Neural cell (in vitro differentiated cells): Measurements from ENCODE around the gene TGFA. TPM values are rescaled to one million over a fixed set of nuclear protein-coding genes. Genes with fewer than 3 reads are reported as not detected.

Experiments used
- H2AFZ ChIP-seq: fragments of 200-600, 300-800 bp; sonication (generic), shearing (Covaris generic); 2 replicates; pipeline ENCODE4 v1.6.0; 2014; ENCODE audit warnings: low read depth, mild to moderate bottlenecking, antibody characterized with exemption, low read length, moderate library complexity
- H3F3A ChIP-seq: fragments of 200-600 bp; shearing (Covaris generic); 2 replicates; pipeline ENCODE4 v1.6.1; 2016; ENCODE audit warnings: mild to moderate bottlenecking, moderate library complexity, mixed read lengths, antibody characterized with exemption, low read length; ENCODE audit not compliant: insufficient read depth, poor library complexity, severe bottlenecking
- H3K27ac ChIP-seq: fragments of 200-600, 300-800 bp; sonication (generic), shearing (Covaris generic); 2 replicates; pipeline ENCODE4 v1.5.1; 2014; ENCODE audit warnings: mild to moderate bottlenecking, low read length, moderate library complexity
- H3K27me3 ChIP-seq: fragments of 300-800, 200-600 bp; sonication (generic), shearing (Covaris generic); 2 replicates; pipeline ENCODE4 v1.6.0; 2014; ENCODE audit warnings: mild to moderate bottlenecking, low read depth, low read length, moderate library complexity; ENCODE audit not compliant: insufficient read depth
- H3K36me3 ChIP-seq: fragments of 300-800, 200-600 bp; sonication (generic), shearing (Covaris generic); 2 replicates; pipeline ENCODE4 v1.5.1; 2014; ENCODE audit warnings: mild to moderate bottlenecking, antibody characterized with exemption, low read length, moderate library complexity; ENCODE audit not compliant: insufficient read depth
- H3K4me2 ChIP-seq: fragments of 300-800, 200-600 bp; sonication (generic), shearing (Covaris generic); 2 replicates; pipeline ENCODE4 v1.6.0; 2014; ENCODE audit warnings: mild to moderate bottlenecking, low read length
- H3K4me3 ChIP-seq: fragments of 300-800, 200-600 bp; sonication (generic), shearing (Covaris generic); 2 replicates; pipeline ENCODE4 v1.5.1; 2014; ENCODE audit warnings: mild to moderate bottlenecking, low read length, moderate library complexity
- H3K79me2 ChIP-seq: fragments of 200-600 bp; shearing (Covaris generic); replicated peaks from 2 replicates; pipeline ENCODE4 v1.6.0; 2014; ENCODE audit warnings: mild to moderate bottlenecking, low read length, moderate library complexity; ENCODE audit not compliant: insufficient read depth
- H3K9ac ChIP-seq: fragments of 300-800, 200-600 bp; sonication (generic), shearing (Covaris generic); 2 replicates; pipeline ENCODE4 v1.6.1; 2016; ENCODE audit warnings: mild to moderate bottlenecking, low read length, mixed read lengths
- H3K9me2 ChIP-seq: fragments of 200-600 bp; shearing (Covaris generic); 2 replicates; pipeline ENCODE4 v1.6.1; 2016; ENCODE audit warnings: mild to moderate bottlenecking, low read length, mixed read lengths; ENCODE audit not compliant: insufficient read depth
- H3K9me3 ChIP-seq: fragments of 200-600, 300-800 bp; sonication (generic), shearing (Covaris generic); 2 replicates; pipeline ENCODE4 v1.6.1; 2016; ENCODE audit warnings: mild to moderate bottlenecking, mixed run types, low read length, moderate library complexity, mixed read lengths
- H4K20me1 ChIP-seq: fragments of 200-600 bp; shearing (Covaris generic); 2 replicates; pipeline ENCODE4 v1.6.1; 2016; ENCODE audit warnings: mild to moderate bottlenecking, mixed run types; ENCODE audit not compliant: insufficient read depth
- EP300 ChIP-seq: fragments of 450-650 bp; conservative IDR thresholded peaks from 2 replicates; pipeline ENCODE4 v1.6.1; 2014; ENCODE audit warnings: antibody characterized with exemption, mild to moderate bottlenecking, moderate library complexity; ENCODE audit not compliant: poor library complexity, severe bottlenecking
- EZH2 ChIP-seq: fragments of 200-600, 300-800 bp; shearing (Covaris generic), sonication (generic); IDR thresholded peaks from 2 replicates; pipeline ENCODE4 v1.6.1; 2014; ENCODE audit warnings: antibody characterized with exemption, low read length, borderline replicate concordance, mild to moderate bottlenecking; ENCODE audit not compliant: insufficient read depth, poor library complexity, severe bottlenecking
- MXI1 ChIP-seq: fragments of 450-650 bp; conservative IDR thresholded peaks from 2 replicates; pipeline ENCODE4 v1.6.1; 2014; ENCODE audit warnings: antibody characterized with exemption, mild to moderate bottlenecking; ENCODE audit not compliant: poor library complexity, severe bottlenecking
- POLR2AphosphoS5 ChIP-seq: IDR thresholded peaks from 2 replicates; pipeline ENCODE4 v1.6.1; 2012
- RAD21 ChIP-seq: fragments of 450-650 bp; conservative IDR thresholded peaks from 2 replicates; pipeline ENCODE4 v1.6.1; 2014; ENCODE audit warnings: antibody characterized with exemption, mild to moderate bottlenecking, moderate library complexity
- SMC3 ChIP-seq: fragments of 450-650 bp; conservative IDR thresholded peaks from 2 replicates; pipeline ENCODE4 v1.6.1; 2014; ENCODE audit warnings: antibody characterized with exemption, mild to moderate bottlenecking, moderate library complexity; ENCODE audit not compliant: poor library complexity
- TAF1 ChIP-seq: IDR thresholded peaks from 2 replicates; pipeline ENCODE4 v1.6.1; 2012; ENCODE audit warnings: low read depth
- polyA plus RNA-seq: library from polyadenylated mRNA; depleted of rRNA; stranded (reverse); fragments of >200 nt; gene quantifications from 2 replicates; pipeline ENCODE4 v1.2.3, GENCODE V29; 2014
- TF ChIP-seq, protein P1 (sequence below): fragments of 450-650 bp; IDR thresholded peaks from 2 replicates; pipeline ENCODE4 v1.5.1; 2014; ENCODE audit warnings: antibody characterized with exemption, mild to moderate bottlenecking, moderate library complexity; ENCODE audit not compliant: poor library complexity, severe bottlenecking
- TF ChIP-seq, protein P2 (sequence below): IDR thresholded peaks from 2 replicates; pipeline ENCODE4 v1.6.1; 2012; ENCODE audit warnings: borderline replicate concordance

The TGFA gene
- polyA plus RNA-seq, 1 donor from 2014 or later = 0.85 TPM

DNA sequence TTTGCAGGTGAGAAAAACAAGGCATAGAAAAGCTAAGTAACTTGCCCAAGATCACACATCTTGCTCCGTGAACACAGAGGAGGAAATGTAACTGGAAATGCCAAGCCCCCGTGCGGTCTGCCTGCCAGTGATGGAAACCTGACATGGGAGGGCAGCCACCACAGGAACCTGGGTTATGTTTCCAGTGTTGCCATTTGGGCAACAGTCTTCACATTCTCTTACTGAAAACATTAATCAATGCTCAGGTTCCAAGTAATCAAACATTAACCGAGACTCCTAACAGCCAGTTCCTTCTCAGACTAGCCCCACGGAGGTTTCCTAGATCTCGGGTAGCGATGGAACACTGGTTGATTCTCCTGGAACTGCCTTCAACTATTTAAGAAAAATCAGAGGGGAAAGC, 2.5 kb downstream of the TGFA start:
- Histone ChIP-seq H3K9me3 (no peaks in the 10 kb centered on the region), H2AFZ (no peak overlapping the region), H4K20me1 (no peaks in the 10 kb centered on the region), H3K79me2 (no peaks in the 10 kb centered on the region), H3F3A (no peaks in the 10 kb centered on the region), H3K36me3 (no peaks in the 10 kb centered on the region), H3K9me2 (no peaks in the 10 kb centered on the region), H3K27ac (no peak overlapping the region), H3K27me3 (peaks cover 58% of the 10 kb centered on the region), H3K9ac (no peak overlapping the region), H3K4me3 (no peak overlapping the region), H3K4me2 (no peak overlapping the region)
- TF ChIP-seq EZH2 = no peak

DNA sequence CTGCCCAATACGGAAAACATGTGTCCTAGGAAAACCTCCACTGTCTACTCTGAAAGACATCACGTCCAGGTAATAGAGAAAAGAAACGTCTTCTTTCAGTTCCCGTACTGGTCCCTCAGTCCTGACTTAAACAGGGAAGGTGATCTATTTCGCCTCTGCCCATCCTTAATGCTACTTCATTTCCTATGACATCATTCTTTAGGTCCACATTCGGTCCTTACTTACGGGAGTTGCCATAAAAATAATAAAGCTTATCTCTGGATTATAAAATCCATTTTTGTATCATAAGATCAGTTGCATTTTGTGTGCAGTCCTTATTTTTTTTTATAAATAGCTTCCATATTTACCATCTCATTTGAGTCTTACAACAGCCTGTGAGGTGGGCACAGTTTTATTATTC, 3.7 kb downstream of the TGFA start:
- no peak for TF ChIP-seq MXI1
- TF ChIP-seq POLR2AphosphoS5 = no peak
- TF ChIP-seq SMC3 = no peak
- TF ChIP-seq EZH2 = no peak
- TF ChIP-seq, protein P1, sequence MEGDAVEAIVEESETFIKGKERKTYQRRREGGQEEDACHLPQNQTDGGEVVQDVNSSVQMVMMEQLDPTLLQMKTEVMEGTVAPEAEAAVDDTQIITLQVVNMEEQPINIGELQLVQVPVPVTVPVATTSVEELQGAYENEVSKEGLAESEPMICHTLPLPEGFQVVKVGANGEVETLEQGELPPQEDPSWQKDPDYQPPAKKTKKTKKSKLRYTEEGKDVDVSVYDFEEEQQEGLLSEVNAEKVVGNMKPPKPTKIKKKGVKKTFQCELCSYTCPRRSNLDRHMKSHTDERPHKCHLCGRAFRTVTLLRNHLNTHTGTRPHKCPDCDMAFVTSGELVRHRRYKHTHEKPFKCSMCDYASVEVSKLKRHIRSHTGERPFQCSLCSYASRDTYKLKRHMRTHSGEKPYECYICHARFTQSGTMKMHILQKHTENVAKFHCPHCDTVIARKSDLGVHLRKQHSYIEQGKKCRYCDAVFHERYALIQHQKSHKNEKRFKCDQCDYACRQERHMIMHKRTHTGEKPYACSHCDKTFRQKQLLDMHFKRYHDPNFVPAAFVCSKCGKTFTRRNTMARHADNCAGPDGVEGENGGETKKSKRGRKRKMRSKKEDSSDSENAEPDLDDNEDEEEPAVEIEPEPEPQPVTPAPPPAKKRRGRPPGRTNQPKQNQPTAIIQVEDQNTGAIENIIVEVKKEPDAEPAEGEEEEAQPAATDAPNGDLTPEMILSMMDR = no peak
- TF ChIP-seq, protein P2, sequence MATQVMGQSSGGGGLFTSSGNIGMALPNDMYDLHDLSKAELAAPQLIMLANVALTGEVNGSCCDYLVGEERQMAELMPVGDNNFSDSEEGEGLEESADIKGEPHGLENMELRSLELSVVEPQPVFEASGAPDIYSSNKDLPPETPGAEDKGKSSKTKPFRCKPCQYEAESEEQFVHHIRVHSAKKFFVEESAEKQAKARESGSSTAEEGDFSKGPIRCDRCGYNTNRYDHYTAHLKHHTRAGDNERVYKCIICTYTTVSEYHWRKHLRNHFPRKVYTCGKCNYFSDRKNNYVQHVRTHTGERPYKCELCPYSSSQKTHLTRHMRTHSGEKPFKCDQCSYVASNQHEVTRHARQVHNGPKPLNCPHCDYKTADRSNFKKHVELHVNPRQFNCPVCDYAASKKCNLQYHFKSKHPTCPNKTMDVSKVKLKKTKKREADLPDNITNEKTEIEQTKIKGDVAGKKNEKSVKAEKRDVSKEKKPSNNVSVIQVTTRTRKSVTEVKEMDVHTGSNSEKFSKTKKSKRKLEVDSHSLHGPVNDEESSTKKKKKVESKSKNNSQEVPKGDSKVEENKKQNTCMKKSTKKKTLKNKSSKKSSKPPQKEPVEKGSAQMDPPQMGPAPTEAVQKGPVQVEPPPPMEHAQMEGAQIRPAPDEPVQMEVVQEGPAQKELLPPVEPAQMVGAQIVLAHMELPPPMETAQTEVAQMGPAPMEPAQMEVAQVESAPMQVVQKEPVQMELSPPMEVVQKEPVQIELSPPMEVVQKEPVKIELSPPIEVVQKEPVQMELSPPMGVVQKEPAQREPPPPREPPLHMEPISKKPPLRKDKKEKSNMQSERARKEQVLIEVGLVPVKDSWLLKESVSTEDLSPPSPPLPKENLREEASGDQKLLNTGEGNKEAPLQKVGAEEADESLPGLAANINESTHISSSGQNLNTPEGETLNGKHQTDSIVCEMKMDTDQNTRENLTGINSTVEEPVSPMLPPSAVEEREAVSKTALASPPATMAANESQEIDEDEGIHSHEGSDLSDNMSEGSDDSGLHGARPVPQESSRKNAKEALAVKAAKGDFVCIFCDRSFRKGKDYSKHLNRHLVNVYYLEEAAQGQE = no peak
- TF ChIP-seq EP300 = no peak
- TF ChIP-seq TAF1 = no peak
- no peak for TF ChIP-seq RAD21
- peaks cover 54% of the 10 kb centered on the region for H3K27me3 ChIP-seq

More for the DNA sequence above, 3.7 kb downstream of the TGFA start:
- Histone ChIP-seq H3K9me2 (no peaks in the 10 kb centered on the region), H2AFZ (no peak overlapping the region), H3K9ac (no peak overlapping the region), H3K27ac (no peak overlapping the region), H3F3A (no peaks in the 10 kb centered on the region), H3K79me2 (no peaks in the 10 kb centered on the region), H3K9me3 (no peaks in the 10 kb centered on the region), H3K4me2 (no peak overlapping the region), H4K20me1 (no peaks in the 10 kb centered on the region), H3K4me3 (no peak overlapping the region), H3K36me3 (no peaks in the 10 kb centered on the region)
